HG03196 (cell line): ENCODE results near the gene CCL8.

Experiments used
- ATAC-seq: cut with Tn5 transposase; IDR thresholded peaks from one replicate; pipeline ENCODE4 v1.9.1; 2021; ENCODE audit not compliant: unreplicated experiment

The CCL8 gene

DNA sequence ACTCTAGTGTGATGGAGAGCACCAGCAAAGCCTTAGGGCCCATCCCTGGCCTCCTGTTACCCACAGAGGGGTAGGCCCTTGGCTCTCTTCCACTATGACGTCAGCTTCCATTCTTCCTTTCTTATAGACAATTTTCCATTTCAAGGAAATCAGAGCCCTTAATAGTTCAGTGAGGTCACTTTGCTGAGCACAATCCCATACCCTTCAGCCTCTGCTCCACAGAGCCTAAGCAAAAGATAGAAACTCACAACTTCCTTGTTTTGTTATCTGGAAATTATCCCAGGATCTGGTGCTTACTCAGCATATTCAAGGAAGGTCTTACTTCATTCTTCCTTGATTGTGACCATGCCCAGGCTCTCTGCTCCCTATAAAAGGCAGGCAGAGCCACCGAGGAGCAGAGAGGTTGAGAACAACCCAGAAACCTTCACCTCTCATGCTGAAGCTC lies at the start of gene CCL8:
Gene CCL8 (plus strand): TSS at position 397 of the 445 bp plus-strand sequence. CDS start 67 bp downstream, outside the sequence.
- ATAC-seq: no peak

DNA sequence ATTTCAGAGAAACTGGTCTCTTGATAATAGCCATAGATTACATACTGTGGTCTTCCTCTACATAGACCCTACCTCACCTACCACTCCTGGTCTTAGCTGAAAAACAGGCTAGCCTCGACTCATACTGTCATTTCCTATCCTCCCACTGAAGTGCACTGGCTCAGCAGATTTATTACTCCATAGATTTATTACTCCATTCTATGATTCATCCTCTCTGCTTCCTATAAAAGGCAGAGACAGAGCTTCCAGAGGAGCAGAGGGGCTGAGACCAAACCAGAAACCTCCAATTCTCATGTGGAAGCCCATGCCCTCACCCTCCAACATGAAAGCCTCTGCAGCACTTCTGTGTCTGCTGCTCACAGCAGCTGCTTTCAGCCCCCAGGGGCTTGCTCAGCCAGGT lies 49.3 kb upstream of the CCL8 start, which contains the start of gene CCL7:
Gene CCL7 (plus strand): TSS at position 253 of the 400 bp plus-strand sequence. CDS start 70 bp downstream, at position 323.
- ATAC-seq: no peak

DNA sequence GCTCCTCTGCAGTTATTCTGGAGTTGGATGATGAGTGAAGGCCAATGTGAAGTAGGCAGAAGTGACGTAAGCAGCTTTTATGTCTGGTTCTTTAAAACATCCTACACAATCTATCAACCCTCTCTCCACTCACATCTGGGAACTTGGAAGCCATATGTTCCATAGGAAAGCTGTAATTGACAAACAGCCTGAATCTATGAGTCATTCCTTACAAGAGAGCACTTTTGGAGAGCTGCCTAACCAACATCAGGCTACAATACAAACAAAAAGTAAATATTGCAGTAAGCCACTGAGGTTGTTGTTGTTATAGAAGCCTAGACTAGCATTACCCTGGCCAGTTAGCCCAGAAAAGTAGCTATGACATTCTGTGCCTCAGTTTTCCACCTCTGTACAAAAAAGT lies 43.4 kb upstream of the CCL8 start:
- ATAC-seq: no peak

DNA sequence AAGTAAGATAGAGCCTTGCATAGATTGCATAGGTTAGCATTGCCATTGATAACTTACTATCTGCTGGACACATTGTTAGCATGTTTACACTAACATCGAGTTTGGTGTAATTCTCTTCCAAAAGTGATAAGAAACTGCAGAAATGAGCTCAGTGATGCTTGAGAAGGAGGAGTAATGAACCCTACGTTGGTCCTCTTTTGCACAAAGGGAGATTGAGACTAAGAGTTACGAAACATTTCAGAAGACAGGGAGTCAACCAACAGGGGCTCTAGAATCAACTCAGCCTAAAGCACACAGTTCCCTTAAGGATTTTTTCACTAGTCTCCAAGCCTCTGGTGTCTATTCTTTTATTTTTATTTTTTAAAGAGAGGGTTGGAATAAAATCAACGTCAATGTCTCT lies 42.4 kb upstream of the CCL8 start:
- no peak for ATAC-seq

DNA sequence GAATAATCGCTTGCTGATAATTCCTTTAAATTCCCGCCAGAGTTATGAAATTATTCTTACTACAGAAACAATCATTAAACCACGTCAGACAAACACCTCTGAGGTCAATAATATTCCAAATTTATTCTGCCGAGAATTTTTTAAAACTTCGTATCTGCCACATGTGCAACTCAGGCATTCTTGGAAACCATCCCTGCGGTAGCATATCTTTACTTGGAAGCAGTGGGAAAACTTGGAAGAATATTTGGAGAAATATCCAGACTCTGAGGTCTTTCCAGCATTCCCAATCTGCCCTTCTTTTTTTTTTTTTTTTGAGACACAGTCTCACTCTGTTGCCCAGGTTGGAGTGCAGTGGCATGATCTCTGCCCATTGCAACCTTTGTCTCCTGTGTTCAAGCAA lies 35.7 kb upstream of the CCL8 start:
- no peak for ATAC-seq

DNA sequence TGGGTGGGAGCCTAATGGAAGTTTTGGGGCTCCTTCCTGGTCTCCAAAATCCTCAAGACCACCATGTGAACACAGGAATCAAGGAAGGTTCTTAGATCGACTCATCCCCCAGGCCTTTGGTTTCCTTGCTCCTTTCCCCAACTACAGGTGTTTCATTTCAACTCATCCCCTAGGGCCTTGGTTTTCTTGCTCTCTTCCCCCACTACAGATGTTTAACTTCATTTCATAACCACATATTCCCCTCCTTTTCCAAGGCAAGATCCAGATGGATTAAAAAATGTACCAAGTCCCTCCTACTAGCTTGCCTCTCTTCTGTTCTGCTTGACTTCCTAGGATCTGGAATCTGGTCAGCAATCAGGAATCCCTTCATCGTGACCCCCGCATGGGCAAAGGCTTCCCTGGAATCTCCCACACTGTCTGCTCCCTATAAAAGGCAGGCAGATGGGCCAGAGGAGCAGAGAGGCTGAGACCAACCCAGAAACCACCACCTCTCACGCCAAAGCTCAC lies 33.9 kb upstream of the CCL8 start, which contains the start of gene CCL11:
Gene CCL11 (plus strand): TSS at position 457 of the 507 bp plus-strand sequence. CDS start 67 bp downstream, outside the sequence.
- no peak for ATAC-seq

DNA sequence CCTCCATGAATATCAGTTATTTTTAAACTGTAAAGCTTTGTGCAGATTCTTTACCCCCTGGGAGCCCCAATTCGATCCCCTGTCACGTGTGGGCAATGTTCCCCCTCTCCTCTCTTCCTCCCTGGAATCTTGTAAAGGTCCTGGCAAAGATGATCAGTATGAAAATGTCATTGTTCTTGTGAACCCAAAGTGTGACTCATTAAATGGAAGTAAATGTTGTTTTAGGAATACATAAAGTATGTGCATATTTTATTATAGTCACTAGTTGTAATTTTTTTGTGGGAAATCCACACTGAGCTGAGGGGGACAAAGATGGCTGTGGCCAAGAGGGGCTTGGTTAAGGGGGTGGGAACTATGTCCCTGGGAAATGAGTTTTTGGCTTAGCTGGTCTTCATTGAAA lies 31.4 kb upstream of the CCL8 start:
- no peak for ATAC-seq

DNA sequence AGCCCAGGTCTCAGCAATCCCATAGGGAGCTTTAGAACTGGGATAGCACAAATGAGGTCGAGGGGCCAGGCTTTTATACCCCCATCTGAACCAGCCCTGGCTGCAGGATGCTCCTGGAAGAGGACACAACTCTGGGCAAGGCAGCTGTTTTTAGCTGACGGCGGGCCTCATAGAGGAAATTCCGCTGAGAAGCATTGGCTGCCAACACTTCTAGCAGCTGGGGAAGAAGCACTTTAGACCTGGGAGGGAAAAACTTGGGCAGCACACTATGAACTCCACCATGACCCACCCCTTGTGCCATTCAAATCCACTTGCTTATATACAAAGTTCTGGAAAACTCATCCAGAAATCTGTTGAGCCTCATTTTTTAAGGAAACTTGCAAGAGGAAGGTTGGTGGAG lies 28.6 kb upstream of the CCL8 start:
- no peak for ATAC-seq

DNA sequence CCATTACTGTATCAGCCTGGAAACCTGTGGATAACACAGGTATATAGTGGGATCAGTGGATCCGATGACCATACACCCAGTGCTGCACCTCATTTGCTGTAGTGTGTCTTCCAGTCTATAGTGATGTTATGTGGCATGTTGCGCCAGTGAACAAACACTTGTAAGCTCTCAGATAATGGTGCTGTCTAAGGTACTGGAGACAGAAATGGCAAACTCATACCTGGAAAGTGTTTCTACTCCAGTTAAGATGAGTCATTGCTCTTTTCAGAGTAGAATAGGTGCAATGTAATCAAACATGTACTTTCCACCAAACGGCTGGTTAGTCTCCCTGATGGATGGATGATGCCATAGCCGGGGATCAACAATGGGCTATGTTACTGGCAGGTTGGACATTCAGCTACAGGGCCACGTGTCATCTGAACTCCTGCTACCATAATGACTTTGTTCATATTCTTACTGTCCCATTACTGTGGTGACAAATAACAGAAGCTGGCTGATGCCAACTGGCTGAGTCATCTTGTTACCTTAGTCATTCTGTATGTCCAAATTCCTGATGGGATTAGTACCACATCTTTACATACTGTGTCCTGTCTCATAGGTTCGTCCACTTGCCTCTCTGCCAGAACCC lies 27.4 kb upstream of the CCL8 start:
- ATAC-seq: no peak

DNA sequence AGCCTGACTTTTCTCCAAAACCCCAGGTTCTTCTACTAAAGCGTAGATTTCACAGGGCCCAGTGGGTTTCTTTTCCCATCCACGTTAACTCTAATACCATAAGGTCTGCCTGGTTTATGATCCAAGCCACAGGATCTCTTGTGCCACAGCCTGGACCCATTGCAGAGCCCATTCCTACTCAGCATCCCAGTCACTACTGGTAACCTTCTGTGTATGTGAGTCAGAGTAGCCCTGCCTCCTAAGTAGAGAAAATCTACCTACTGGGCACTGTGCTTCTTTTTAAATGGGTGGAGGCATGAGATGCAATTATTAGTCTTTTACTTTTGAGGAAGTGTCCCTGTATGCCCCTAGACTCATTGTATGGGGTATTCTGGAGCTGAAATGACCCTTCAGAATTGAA lies 20.2 kb upstream of the CCL8 start:
- no peak for ATAC-seq

DNA sequence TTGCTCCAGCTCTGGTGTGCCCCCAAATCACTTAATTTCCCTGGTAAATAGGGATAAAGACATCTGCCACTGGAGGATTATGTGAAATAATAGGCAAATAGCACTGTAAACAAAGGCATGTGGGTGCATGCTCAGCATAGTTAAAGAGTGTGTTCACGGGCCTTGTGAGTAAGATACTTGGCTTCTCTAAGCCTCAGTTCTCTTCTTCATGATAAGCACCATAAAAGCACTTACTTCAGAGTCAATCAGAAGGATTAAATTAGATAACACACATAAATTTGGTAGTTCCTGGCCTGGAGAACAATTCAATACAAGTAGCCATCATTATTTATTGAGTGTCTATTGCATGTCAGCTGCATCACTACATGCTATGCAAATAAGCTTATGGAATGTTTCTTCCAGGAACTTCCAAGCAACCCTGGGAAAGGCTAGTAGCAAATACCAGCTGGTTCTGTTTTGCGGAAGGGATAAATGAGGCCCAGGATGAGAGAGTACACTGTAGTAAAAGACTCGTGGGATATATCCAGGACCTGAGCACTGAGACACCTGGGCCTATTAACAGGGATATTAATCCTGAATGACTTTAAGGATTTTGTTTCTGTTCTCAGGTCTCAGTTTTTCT lies 19.2 kb upstream of the CCL8 start:
- ATAC-seq: no peak

DNA sequence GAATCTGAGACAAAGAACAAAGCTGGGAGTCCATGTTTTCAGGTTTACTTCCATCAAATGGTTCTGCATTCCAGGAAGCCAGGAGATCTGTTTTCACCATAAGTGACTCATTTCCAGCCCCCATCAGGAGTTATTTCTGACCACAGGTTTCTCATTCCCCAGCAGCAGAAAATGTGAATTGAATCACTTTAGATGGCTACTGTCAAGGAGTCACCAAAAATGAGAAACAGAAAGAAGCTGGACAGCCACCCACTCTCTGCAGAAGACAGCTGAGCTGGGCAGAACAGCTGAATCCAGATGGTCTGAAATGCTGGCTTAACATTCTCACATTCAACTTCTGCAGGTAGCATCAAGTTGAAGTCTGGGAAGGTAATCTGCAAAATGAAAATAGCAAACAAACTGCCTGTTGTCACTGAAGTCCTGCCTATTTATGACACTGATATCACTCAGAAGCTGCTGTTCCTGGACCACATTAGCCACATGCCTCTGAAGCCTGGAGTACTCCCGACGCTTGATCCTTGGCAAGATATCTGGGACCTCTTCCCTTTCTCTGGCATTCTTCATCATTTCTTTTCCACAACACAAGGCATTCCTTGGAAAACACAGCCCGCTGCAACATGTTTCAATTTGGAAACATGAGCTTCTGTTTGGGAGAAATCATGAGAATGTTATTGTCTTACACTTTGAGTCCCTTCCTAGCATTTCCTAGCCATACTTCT lies 18.4 kb upstream of the CCL8 start:
- ATAC-seq: no peak

DNA sequence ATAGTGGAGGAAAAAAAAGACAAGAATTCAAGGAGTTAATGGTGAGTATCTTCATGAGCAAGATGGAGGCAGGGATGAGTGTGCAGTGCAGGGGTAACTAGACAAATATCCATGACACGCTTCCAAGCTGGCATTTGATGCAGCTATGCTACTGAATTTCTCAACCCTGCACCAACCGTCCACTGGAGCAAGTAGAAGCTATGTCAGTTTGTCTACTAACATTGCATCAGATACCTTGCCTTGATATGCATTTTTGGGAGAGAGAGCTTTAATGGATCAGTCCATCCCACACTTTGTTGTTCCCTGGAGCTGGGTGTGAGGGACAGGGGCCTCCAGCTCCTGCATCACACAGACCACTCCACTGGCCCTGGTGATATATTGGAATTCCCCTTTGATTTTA lies 17.2 kb upstream of the CCL8 start:
- no peak for ATAC-seq

DNA sequence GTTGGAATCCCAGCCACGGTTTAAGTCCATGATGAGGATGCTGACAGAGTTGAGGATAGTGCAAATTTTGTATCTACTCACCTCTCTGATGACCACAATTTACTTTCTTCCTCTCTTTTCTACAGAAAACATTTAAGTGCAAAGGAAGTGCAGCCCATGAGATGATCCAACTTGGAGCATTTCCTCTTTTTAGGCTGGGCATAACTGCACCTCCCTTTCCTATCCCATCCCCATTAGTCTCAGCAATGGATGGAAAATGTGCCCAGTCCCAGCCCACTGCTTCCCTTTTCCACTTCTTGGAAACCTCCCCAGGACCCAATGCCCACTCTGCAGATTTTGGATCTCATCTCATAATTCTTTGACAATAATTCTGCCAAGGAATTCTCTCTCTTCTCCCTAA lies 16.6 kb upstream of the CCL8 start:
- ATAC-seq: no peak

DNA sequence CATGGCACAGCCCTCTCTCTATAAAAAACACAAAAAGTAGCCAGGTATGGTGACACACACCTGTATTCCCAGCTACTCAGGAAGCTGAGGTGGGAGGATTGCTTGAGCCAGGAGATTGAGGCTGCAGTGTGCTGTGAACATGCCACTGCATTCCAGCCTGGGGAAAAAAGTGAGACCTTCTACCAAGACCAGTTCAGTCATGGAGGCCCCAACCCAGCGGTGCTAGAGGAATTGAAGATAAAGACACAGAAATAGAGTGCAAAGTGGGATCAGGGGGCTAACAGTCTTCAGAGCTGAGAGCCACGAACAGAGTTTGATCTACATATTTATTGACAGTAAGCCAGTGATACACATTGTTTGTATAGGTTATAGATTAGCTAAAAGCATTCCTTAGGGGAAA lies 15.6 kb upstream of the CCL8 start:
- ATAC-seq: no peak

DNA sequence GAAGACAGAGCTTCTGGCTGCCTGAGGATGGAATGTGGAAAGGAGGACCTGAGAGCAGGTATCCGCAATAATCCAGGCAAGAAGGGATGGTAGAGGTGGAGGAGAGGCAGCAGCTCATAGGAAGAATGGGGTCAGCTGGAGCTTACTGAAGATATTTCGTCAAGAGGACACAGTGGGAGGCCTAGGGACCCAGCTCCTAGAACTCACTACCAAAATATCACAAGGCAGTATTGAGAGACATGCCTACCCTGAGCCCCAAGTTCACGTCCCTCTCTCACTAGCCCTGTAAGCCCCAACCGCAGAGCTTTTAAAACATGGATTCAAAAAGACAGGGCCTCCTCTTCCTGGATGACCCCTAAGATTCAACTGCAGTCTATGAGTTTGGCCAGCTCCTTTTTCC lies 14.2 kb upstream of the CCL8 start:
- ATAC-seq: no peak

DNA sequence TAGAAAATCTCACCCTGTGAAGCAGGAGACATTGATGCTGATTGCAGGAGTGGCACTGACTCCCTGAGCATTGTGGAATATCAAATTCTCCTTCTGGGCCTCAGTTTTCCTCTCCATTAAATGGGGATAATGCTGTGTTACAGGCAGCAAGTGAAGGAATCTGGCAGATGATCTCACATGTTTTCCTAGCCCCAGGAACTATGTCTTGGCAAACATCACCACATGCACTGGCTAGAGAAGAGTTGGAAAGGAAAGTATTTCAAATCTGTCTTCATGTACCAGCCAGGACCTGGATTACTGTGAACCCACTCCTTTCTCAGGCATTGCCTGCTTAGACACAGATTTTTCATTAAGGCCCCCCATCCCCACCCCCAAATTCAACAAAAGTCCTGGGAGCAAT lies 13.6 kb upstream of the CCL8 start:
- ATAC-seq: no peak

DNA sequence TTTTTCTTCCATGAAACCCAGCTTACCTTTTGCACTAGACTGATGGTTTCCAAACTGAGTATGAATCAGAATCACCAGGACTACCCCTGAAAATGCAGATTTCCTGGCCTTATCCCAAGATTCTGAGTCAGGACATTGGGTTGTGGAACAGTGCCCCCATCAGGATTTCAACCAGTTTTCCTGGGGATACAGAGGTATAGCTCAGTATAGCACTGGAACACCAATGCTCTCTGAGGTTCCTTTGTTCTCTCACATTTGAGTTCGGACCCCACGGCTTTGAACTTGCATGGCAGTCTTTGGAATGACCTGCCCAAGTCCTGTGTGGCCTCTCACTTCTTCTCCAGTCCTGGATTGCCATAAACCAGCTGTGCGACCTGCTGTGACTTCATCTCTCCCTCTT lies 12.8 kb upstream of the CCL8 start:
- no peak for ATAC-seq

DNA sequence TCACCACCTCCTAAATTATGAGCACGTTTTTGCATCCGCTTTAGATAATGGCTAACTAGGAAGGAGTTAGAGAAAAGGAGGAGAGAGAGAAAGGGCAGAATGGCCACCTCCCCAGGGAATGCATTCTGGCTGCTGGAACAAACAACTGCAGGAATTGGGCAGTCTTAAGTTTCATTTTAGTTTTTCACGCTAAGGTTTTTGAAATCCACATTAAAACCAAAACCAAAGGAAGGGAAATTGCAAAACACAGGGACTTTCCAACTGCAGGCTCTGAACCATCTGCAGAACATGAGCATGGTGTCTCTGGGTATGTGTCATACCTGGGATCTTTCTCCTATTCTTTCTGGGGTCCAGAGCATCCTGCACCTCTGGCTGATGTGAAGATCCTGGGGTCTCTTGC lies 12.1 kb upstream of the CCL8 start:
- no peak for ATAC-seq

DNA sequence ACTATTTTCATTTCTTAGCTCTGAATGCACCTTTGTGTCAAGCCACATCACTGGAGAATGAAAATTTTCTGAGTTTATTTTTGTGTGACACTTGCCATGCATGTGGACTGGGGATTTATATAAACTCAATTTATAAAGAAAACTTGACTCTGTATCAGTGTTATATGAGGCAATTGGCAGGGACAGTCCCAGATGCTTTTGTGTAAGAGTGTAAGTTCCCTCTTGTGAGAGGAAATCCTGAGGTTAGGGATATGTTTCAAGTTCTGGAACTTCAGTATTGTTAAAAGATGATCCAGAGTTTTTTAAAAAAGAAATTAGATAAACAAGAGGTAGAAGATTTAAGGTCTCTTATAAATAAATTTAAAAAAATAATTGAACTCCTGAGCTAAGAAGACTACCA lies 10.9 kb upstream of the CCL8 start:
- no peak for ATAC-seq

DNA sequence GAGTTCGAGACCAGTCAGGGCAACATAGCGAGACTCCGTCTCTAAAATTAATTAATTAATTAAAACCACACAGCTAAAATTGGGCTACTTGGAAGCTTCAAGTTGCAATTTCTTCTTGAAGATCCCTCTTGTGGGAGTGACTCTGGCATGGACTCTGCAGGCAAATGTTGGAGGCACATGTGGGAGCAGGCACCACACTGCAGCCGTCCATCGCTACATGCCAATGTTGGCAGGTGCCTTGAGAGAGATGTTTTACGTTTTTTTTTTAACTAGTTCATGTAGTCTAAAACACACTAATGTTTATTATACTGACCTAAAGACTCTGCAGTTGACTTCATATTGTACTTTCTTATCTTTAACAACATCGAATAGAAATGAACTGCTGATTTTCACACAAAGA lies 7.9 kb upstream of the CCL8 start:
- no peak for ATAC-seq

DNA sequence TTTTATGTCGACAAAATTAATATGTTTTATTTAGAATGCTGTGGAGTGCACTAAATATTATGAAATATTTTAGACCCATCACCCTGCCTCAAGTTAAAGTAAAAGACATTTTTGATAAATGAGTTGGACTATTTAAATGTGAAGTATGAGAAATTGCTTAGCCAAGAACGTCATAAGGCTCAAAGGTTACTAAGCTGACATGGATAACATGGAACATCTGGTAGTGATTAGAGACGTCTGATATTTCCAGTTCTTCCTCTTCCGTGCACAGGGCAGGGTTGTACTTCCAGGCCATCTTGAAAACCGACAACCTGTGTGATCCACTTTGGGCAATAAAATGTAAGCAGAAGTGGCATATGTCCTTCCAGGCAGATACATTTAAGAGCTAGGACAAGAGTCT lies 7.2 kb upstream of the CCL8 start:
- ATAC-seq: no peak
